Islet precursor cell (in vitro differentiated cells): ENCODE measurements around the gene BTF3.

Experiments used
- DNase-seq: peaks from one replicate; pipeline ENCODE4 v3.0.0-alpha.2; 2018

The BTF3 gene

GRCh38 chr5:73525606-73526203 lies 27.5 kb downstream of the BTF3 start:
- DNase-seq: no peak

GRCh38 chr5:73528248-73528647 lies 30.0 kb downstream of the BTF3 start:
- DNase-seq: no peak

- no peak for DNase-seq
These were observed 30.8 kb downstream of the BTF3 start for GRCh38 chr5:73529081-73529480.

- DNase-seq: no peak
These were observed 33.1 kb downstream of the BTF3 start for GRCh38 chr5:73531356-73531755.

- DNase-seq: no peak
These were observed 34.0 kb downstream of the BTF3 start for GRCh38 chr5:73532195-73532594.

- no peak for DNase-seq
These were observed 35.9 kb downstream of the BTF3 start for GRCh38 chr5:73534011-73534644.

- no peak for DNase-seq
These were observed 36.7 kb downstream of the BTF3 start for GRCh38 chr5:73534971-73535370.

GRCh38 chr5:73539730-73540129 lies 41.5 kb downstream of the BTF3 start:
- DNase-seq: no peak

GRCh38 chr5:73540192-73540591 lies 42.0 kb downstream of the BTF3 start:
- peak; percentile 59 for DNase-seq

- DNase-seq: no peak
These were observed 43.8 kb downstream of the BTF3 start for GRCh38 chr5:73542020-73542419.

GRCh38 chr5:73544429-73545402 lies 46.5 kb downstream of the BTF3 start:
- DNase-seq: no peak

GRCh38 chr5:73545403-73545779 lies 47.1 kb downstream of the BTF3 start:
- DNase-seq: no peak

GRCh38 chr5:73550016-73550415 lies 51.8 kb downstream of the BTF3 start:
- DNase-seq: no peak

- DNase-seq: no peak
These were observed 54.4 kb downstream of the BTF3 start for GRCh38 chr5:73552642-73553041.
